ENCODE measurements around the gene ALG3.

- no peak for TF ChIP-seq CTCF (IDR thresholded peaks at IDR 0.05)
- TF ChIP-seq EP300 (IDR thresholded peaks at IDR 0.05): no peak
- TF ChIP-seq POLR2A (IDR thresholded peaks at IDR 0.05): no peak
These were observed 50.3 kb downstream of the ALG3 start for GRCh38 chr3:184198509-184198908.

Measured in tibial nerve (tissue), 4 donors.